Fibroblast of the aortic adventitia (primary cell): ENCODE measurements around the gene NSD1. TPM values are rescaled to one million over a fixed set of nuclear protein-coding genes. Genes with fewer than 3 reads are reported as not detected.

Experiments used
- DNase-seq: peaks from one replicate; pipeline ENCODE4 v3.0.0-alpha.2; 2010; ENCODE audit warnings: low read depth
- H3K4me3 ChIP-seq: 2 replicates; pipeline ENCODE4 v1.5.1; 2011; ENCODE audit warnings: low read depth, mild to moderate bottlenecking, control low read depth, low read length, moderate library complexity
- total RNA-seq: library from RNA; depleted of rRNA; stranded (reverse); fragments of >200 nt; gene quantifications from 2 replicates; pipeline ENCODE4 v1.2.3, GENCODE V29; 2012; ENCODE audit warnings: low replicate concordance
- TF ChIP-seq, protein P1 (sequence below): IDR thresholded peaks from 2 replicates; pipeline ENCODE4 v1.5.1; 2011; ENCODE audit warnings: mild to moderate bottlenecking, low read length, control low read depth, inconsistent platforms; ENCODE audit not compliant: insufficient read depth

Gene NSD1
- total RNA-seq, 1 donor = 50.3 TPM

DNA sequence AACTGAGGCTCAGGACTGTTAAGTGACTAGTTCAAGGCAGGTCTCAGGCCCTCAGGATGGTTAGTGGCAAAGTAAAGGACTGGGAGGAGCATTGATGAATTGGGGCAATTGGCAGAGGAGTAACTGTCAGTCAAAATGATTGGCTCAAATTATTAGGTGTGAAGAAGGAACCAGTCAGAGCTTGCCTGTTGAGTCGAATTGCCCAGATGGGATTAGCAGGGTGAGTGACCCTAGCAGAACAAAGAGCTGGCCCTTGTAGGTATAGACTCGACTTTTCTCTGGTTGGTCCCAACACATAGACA is 2.6 kb upstream of the NSD1 start:
- no peak for DNase-seq
- no peak overlapping the region for H3K4me3 ChIP-seq
- TF ChIP-seq, protein P1, sequence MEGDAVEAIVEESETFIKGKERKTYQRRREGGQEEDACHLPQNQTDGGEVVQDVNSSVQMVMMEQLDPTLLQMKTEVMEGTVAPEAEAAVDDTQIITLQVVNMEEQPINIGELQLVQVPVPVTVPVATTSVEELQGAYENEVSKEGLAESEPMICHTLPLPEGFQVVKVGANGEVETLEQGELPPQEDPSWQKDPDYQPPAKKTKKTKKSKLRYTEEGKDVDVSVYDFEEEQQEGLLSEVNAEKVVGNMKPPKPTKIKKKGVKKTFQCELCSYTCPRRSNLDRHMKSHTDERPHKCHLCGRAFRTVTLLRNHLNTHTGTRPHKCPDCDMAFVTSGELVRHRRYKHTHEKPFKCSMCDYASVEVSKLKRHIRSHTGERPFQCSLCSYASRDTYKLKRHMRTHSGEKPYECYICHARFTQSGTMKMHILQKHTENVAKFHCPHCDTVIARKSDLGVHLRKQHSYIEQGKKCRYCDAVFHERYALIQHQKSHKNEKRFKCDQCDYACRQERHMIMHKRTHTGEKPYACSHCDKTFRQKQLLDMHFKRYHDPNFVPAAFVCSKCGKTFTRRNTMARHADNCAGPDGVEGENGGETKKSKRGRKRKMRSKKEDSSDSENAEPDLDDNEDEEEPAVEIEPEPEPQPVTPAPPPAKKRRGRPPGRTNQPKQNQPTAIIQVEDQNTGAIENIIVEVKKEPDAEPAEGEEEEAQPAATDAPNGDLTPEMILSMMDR = no peak

DNA sequence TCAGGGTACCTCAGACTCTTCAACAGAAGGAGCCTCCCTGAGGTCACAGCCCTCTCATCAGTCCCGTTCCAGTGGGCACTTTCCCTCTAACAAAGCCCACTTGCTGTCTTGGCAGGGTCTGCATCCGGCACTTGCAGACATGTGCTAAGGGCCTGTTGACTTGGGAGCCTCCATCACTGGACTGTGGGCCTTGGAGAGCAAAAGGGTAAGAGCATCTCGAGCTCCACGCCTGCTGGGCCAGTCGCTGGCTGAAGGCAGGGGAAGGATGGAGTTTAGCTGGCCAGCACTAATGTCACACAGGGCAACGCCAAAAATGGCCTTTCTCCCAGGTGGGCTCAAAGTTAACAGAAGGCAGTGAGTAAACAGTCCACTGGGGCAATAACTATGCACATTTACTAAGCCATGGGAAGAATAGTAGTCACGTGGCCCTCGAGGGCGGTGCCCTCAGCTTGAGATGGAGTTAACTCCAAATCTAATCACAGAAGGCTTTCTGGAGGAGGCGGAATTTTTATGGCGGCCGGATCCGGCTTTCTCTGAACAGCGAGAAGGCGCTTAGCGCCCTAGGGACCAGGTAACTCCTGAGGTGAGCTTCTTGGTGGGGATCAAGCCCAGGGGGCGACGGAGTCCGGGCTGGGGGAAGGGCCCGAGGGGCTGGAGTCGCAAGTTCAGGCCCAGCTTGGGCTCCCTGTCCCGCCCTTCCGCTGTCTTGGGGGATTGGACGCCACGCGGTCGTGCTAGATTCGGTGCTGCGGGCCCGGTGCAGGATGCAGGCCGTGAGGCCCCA is 2.0 kb upstream of the NSD1 start:
- TF ChIP-seq, protein P1 = no peak
- H3K4me3 ChIP-seq = no peak overlapping the region
- DNase-seq = no peak

GRCh38 chr5:177132136-177133095 is 1.2 kb upstream of the NSD1 start:
- TF ChIP-seq, protein P1 = no peak
- no peak for DNase-seq
- H3K4me3 ChIP-seq = no peak overlapping the region

DNA sequence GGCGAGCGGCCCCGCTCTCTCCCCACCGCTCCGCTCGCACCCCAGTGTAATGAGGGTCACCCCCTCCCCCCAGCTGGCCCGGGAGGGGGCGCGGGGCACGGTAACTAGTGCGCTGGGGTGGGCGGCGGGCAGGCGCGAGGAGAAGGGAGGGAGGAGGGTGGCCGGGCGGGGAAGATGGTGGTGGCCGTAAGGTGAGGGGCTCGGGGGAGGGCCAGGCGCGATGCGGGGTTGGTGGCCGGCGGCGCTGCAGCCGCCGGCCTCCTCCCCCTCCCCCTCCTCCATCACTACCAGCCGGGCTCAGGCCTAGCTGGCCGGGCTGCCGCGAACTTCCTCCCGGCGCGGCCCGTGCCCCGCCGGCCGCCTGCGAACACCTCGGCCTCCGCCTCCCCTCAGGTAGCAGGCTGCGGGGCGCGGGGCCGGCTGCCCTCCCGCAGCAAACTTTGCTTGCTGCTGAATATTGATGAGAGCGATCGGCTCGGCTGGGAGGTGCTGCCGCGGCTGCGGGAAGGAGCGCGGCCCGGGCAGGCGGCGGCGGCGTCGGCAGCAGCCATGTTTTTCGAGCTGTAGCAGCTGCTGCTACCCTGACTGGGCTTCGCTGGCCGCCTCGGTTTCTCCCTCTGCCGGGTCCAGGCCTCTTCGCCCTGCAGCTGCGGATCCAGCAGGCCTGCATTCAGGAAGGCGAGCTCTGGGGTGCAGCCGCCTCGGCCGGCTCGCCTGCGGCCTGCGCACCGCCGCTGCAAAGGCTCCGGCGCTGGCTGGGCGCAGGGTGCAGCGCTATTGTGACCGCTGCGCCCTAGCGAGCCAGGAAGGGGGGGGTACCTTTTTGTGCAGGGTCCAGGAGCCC is 502 bp downstream of the NSD1 start:
- peak; percentile 37 for DNase-seq
- TF ChIP-seq, protein P1 = no peak
- H3K4me3 ChIP-seq = peak overlapping the region; percentile 68

DNA sequence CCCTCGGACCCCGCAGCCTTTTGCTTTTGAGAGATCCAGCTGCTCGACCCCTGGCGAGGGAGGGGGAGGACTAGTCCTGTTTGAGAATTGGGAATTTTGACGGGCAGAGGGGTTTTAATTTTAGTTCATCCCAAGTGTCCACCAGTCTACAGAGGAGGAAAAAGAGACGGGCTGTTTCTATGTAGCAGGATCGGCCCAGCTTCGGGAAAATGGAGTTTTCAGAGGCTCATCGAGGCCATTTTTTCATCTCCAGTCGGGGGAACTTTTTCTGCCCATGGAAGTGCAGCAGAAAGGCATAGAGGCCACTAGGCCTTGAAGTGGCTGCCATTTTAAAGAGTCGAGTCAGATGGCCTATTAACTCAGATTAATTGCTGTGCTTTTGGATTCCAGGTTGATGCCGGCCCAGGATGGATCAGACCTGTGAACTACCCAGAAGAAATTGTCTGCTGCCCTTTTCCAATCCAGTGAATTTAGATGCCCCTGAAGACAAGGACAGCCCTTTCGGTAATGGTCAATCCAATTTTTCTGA is 1.2 kb downstream of the NSD1 start:
- peak; percentile 29 for DNase-seq
- H3K4me3 ChIP-seq = peak overlapping the region; percentile 68
- TF ChIP-seq, protein P1 = no peak

GRCh38 chr5:177140312-177140711 is 6.7 kb downstream of the NSD1 start:
- no peak for DNase-seq
- TF ChIP-seq, protein P1 = no peak
- no peak overlapping the region for H3K4me3 ChIP-seq
